Activated T-cell treated with anti-CD3 and anti-CD28 coated beads, Interleukin-2, amount 50 U/mL, for 72 hours (primary cell): ENCODE data around the gene SLC46A2. TPM values are rescaled to one million over a fixed set of nuclear protein-coding genes. Genes with fewer than 3 reads are reported as not detected.

ENCODE experiments used
- ATAC-seq, 2 donors: fragments of 150-1000 bp; cut with Tn5 transposase; replicated peaks in 1 of 2; 2 replicates each; pipeline ENCODE4 v1.10.0; 2021; ENCODE audit warnings: moderate library complexity in 2 of 2, mild to moderate bottlenecking in 1 of 2
- DNase-seq, 2 donors: peaks; one replicate each; pipeline ENCODE4 v3.0.0; 2021 to 2022; ENCODE audit warnings: mixed read lengths in 1 of 2
- H3K27ac Mint-ChIP-seq: one replicate; pipeline ENCODE4 v1.8.0; 2022; ENCODE audit warnings: mild to moderate bottlenecking, moderate library complexity, mixed read lengths
- H3K27me3 Mint-ChIP-seq: one replicate; pipeline ENCODE4 v1.8.0; 2022; ENCODE audit warnings: low read depth, mixed read lengths
- H3K36me3 Mint-ChIP-seq, 2 donors: one replicate each; pipeline ENCODE4 v1.8.0; 2022; ENCODE audit warnings: mixed read lengths in 2 of 2, mild to moderate bottlenecking in 1 of 2; ENCODE audit not compliant: insufficient read depth in 2 of 2
- H3K4me1 Mint-ChIP-seq: one replicate; pipeline ENCODE4 v1.8.0; 2022; ENCODE audit warnings: low read depth, mixed read lengths
- H3K4me3 Mint-ChIP-seq, 2 donors: one replicate each; pipeline ENCODE4 v1.8.0; 2022; ENCODE audit warnings: mild to moderate bottlenecking in 2 of 2, mixed read lengths in 2 of 2, moderate library complexity in 2 of 2
- H3K9me3 Mint-ChIP-seq, 2 donors: one replicate each; pipeline ENCODE4 v1.8.0; 2022; ENCODE audit warnings: mixed read lengths in 2 of 2
- total RNA-seq, 2 donors: library from RNA; stranded (reverse); gene quantifications; one replicate each; pipeline ENCODE4 v1.2.3, GENCODE V29; 2022

SLC46A2 gene
- total RNA-seq, 2 donors from 2014 or later = not detected

DNA sequence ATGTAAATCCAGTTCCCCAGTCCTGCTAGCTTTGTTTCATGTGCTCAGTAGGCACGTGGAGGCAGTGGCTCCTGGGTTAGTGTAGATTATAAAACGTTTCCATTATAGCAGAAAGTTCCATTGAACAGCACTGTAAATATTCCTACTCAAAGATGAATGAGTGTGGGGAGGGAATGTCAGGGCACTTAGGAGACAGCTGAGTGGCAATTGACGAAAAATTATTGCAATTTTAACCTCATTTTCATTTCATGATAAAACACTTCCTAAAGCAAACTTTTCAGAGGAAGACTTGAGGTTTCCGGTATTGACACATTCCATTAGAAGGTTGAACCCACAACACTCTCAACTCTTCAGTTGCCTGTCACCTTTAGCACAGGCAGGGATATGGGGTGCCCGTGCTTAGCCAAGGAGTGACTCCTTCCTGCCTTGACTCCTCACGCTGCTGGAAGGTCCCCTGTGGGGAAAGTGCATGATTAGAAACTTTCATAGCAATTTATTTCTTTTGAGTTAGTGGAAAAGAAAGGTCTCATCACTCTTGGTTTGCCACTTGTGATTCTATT lies 41.2 kb downstream of the SLC46A2 start:
- Mint-ChIP-seq H3K9me3 (no peaks in the 10 kb centered on the region), H3K27ac (no peak overlapping the region), H3K4me1 (peaks cover 10% of the 10 kb centered on the region), H3K36me3 (no peaks in the 10 kb centered on the region), H3K27me3 (no peaks in the 10 kb centered on the region), H3K4me3 (no peak overlapping the region)
- ATAC-seq = peak; percentile 60 to 69
- DNase-seq = no peak

DNA sequence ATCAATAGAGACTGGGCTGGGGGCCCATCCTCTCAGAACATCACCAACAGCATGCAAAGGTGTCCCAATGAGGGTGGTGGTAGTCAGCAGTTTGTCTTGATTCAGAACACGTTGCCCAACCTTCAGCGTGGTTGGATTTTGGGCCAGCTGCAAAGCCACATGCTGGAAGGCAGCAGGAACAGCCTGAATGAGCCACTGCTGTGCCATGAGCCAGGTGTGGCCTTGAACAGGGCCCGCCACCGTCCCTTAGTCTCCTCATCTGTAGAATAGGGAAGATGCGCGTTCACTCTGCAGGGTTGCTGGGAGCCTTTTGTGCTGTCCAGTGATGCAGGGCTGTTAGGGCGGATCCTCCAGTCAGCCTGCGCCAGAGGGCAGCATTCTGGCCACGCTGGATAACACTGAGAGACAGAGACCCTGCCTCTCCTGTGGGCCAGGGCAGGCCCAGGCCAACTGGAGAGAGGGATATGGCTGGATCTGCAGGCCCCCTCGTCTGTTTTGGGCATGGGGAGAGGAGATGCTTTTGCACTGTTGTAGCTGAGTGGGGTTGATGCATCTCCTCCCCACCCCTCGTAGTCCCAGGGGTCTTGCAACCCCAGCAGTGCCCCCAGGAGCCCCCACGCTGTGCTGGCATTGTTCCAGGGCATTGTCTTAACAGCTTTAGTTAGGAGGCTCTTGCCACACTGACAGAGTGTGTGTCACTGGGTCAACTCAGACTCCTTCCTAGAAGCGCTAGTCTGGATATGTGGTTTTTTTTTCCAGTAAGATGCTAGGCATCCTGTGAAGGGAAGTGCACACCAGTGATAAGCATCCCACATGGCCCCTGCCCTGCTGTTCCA lies 42.1 kb downstream of the SLC46A2 start:
- H3K9me3 Mint-ChIP-seq = no peaks in the 10 kb centered on the region
- H3K27me3 Mint-ChIP-seq = no peaks in the 10 kb centered on the region
- H3K4me3 Mint-ChIP-seq = no peak overlapping the region
- ATAC-seq (no peak), DNase-seq (no peak)
- peaks cover 14% of the 10 kb centered on the region for H3K4me1 Mint-ChIP-seq
- no peak overlapping the region for H3K27ac Mint-ChIP-seq
- H3K36me3 Mint-ChIP-seq = no peaks in the 10 kb centered on the region

DNA sequence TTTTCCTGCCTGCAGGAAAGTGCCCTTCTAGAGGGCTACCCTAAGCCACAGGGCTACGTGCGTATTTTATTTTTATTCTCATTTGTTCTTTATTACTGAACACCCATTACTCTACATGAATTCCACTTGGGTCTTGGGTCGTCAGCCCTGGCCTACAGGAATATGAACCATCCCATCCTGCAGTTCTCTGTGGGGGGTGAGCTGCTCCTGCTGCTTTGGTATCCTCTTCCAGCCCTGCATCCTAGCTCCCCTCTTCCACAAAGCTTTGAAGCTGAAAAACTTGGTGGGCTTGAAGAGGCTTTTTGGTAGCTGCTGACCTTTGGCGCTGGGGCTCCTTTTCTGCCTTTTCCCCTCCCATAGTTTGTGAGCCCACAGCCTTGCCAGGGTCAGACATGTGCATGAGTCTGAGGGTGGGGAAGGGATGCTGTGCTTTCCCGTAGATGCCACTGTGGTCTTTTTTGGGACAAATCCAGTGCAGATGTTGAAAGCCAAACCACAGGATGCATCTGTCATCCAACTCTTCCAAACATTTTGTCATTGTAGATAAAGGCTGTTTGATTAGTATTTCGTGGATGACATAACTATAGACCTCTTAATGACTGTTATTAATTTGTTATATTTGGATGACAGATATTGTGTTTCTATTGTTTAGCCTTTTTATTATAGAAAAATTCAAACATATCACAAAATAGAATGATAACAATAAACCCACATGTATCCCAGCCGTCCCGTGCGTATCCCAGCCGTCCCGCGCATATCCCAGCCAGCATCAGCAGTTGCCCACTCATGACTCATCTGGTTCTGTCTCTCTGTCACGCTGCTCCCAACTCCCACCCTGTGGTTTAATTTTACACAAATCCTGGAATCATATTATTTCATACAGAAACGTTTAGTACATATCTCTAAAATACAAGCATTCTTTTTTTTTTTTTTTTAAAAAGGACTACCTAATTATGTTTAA lies 43.9 kb downstream of the SLC46A2 start:
- Mint-ChIP-seq H3K27ac (no peak overlapping the region), H3K36me3 (no peaks in the 10 kb centered on the region), H3K9me3 (no peaks in the 10 kb centered on the region), H3K4me3 (no peak overlapping the region), H3K27me3 (no peaks in the 10 kb centered on the region), H3K4me1 (peaks cover 14% of the 10 kb centered on the region)
- ATAC-seq (no peak), DNase-seq (no peak)

DNA sequence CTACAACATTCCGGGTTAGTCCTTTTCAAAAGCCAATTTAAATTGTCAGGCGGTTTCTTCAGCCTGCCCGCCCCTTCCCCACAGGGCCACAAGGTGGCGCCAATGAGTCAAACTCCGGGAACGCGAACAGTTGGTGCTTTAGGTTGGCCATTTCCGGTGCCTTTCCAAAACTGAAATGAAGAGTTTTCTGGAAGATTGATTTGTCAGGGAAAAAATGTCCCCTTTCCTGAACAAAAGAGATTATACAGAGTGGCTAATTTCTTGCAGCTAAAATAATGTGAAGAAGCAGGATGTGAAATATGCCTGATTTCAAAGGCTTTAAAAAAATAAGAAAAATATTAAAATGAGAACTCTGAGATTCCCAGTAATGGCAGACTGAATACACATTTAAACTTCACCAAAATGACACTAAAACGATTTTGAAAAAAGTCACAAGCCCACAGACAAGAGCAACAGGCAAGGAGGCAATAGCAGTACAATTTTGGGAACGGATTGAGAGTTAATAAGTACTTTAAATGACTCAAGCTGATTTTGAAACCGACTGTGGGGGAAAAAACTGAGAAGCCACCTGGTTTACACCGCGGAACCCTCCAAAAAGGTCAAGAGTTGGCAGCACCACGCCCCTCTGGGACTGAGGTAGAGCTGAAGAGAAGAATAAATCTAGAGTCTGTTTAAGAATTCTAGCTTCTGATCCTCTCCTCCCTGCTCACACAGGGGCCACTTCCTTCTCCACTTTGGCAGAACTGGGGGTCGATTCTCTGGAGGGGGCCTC lies 45.7 kb downstream of the SLC46A2 start:
- Mint-ChIP-seq H3K4me3 (peak overlapping the region in 1 of 2 donors; percentile 25), H3K27me3 (no peaks in the 10 kb centered on the region), H3K36me3 (no peaks in the 10 kb centered on the region), H3K4me1 (peaks cover 14% of the 10 kb centered on the region), H3K27ac (peak overlapping the region; percentile 70), H3K9me3 (no peaks in the 10 kb centered on the region)
- ATAC-seq = peak; percentile 60 to 71
- peak; percentile 75 to 86 for DNase-seq

DNA sequence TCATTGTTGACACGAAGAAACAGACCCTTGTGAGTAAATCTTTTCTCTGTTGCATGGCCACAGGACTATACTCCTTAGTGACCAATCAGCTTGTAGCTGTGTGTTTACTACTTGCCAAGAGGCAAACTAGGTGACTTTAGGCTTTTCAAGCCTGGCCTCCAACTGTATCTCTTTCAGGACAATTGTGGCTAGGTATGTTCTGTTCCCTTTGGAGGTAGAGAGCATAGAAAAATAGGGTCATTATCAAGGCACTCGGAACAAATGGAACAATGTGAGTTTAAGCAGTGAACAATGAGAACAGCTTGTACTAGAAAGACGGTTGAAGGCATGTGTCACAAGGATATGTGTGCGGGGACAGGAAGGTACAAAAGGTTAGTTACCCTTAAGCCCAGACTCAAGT lies 48.1 kb downstream of the SLC46A2 start:
- no peaks in the 10 kb centered on the region for H3K9me3 Mint-ChIP-seq
- H3K4me3 Mint-ChIP-seq = no peak overlapping the region
- peaks cover 14% of the 10 kb centered on the region for H3K4me1 Mint-ChIP-seq
- no peak for ATAC-seq
- peaks cover 0 to 5% of the 10 kb centered on the region in 2 donors for H3K36me3 Mint-ChIP-seq
- no peaks in the 10 kb centered on the region for H3K27me3 Mint-ChIP-seq
- no peak for DNase-seq
- no peak overlapping the region for H3K27ac Mint-ChIP-seq

DNA sequence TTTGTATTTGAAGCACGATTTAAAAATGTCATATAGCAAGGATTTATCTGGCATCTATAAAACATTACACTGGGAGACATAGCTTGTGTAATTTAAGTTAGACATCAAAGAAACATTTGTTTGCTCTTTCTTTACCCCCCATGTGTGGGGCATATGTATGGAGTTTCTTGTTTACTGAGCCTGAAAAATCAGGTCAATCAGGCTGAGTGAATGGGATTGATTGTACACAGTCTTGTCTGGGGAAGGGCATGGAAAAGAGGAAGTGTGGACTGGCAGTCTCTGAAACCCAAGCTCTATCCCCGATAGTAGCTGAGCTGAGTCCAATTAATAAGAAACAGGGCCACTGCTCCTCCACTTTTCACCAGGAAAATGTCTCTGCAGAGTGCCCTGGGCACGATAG lies 49.4 kb downstream of the SLC46A2 start:
- DNase-seq (no peak), ATAC-seq (no peak)
- Mint-ChIP-seq H3K4me3 (no peak overlapping the region), H3K27me3 (no peaks in the 10 kb centered on the region), H3K27ac (no peak overlapping the region), H3K36me3 (peaks cover 0 to 5% of the 10 kb centered on the region in 2 donors), H3K9me3 (no peaks in the 10 kb centered on the region), H3K4me1 (peaks cover 14% of the 10 kb centered on the region)

DNA sequence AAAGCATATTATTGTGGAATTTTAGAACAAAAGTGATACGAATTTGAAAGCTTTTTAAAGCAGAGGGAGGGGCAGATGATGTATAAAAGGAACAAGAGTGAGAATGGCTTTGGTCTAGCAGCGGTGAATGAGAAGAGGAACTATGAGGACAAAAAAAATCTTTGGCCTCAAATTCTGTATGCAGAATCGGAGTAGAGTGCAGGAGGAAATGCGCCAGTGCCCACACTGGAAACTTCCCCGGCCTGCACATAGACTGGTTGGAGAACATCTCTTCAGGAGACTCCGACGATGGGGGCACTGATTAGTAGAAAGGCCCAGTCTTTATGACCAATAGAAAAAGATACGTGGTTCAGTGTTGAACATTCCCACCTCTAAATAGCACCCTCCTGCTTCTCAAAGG lies 51.3 kb downstream of the SLC46A2 start:
- H3K27ac Mint-ChIP-seq = no peak overlapping the region
- DNase-seq (no peak), ATAC-seq (no peak)
- no peaks in the 10 kb centered on the region for H3K27me3 Mint-ChIP-seq
- no peaks in the 10 kb centered on the region for H3K9me3 Mint-ChIP-seq
- peaks cover 3% of the 10 kb centered on the region for H3K4me1 Mint-ChIP-seq
- H3K36me3 Mint-ChIP-seq = peaks cover 0 to 5% of the 10 kb centered on the region in 2 donors
- no peak overlapping the region for H3K4me3 Mint-ChIP-seq

DNA sequence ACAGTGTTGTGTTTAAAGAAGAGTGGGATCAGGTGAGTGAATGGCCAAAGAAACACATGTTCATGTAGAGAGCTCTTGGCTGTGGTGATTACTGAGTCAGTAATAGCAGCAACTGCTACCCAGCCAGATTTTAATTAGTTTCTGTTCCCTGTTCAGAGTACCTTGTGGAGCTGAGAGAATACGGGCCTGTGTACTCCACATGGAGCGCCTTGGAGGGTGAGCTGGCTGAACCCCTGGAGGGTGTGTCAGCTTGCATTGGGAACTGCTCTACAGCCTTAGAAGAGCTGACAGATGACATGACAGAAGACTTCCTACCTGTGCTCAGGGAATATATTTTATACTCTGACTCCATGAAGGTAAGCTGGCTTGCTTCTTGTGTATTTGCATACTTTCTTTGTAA lies 52.3 kb downstream of the SLC46A2 start:
- Mint-ChIP-seq H3K9me3 (no peaks in the 10 kb centered on the region), H3K27ac (no peak overlapping the region), H3K36me3 (peaks cover 0 to 5% of the 10 kb centered on the region in 2 donors), H3K4me3 (no peak overlapping the region), H3K27me3 (no peaks in the 10 kb centered on the region), H3K4me1 (no peaks in the 10 kb centered on the region)
- DNase-seq (no peak), ATAC-seq (no peak)

DNA sequence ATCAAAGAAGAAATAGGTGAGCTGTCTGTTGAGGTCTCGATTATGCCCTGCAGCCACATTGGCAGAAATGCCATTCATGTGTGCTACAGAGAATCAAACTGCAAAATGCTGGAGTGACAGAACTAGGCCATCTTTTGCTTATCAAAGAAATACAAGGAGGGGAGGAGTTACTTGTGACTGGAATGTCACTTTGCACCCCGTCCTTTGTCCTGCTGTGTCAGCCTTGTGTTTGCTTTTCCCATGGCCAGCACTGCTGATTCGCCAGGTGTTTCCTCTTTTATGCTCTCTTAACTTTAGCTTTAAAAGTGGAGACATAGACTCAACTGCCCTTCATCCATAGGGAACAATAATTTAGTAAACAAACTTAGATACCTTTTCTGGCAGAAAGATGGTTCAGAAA lies 54.3 kb downstream of the SLC46A2 start:
- Mint-ChIP-seq H3K4me3 (no peak overlapping the region), H3K4me1 (no peaks in the 10 kb centered on the region), H3K36me3 (peaks cover 0 to 5% of the 10 kb centered on the region in 2 donors), H3K27ac (no peak overlapping the region), H3K9me3 (no peaks in the 10 kb centered on the region), H3K27me3 (no peaks in the 10 kb centered on the region)
- no peak for DNase-seq
- no peak for ATAC-seq

DNA sequence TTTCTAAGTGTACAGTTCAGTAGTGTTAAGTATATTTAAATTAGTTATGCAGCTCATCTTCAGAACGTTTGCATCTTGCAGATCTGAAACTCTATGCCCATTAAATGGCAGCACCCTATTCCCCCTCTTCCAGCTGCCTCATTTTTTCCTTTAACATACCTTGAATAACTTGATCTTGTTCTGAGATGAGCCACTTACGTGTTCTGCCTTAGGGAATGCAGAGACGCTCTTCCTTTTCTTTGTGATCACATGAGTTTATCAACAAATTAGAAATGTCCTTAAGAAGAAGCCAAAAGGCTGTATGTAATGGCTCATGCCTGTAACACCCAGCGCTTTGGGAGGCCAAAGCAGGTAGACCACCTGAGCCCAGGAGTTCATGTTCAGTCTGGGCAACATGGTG lies 57.6 kb downstream of the SLC46A2 start:
- ATAC-seq (no peak), DNase-seq (no peak)
- Mint-ChIP-seq H3K4me3 (no peak overlapping the region), H3K9me3 (no peaks in the 10 kb centered on the region), H3K27me3 (no peaks in the 10 kb centered on the region), H3K27ac (no peak overlapping the region), H3K4me1 (no peaks in the 10 kb centered on the region), H3K36me3 (no peaks in the 10 kb centered on the region)

DNA sequence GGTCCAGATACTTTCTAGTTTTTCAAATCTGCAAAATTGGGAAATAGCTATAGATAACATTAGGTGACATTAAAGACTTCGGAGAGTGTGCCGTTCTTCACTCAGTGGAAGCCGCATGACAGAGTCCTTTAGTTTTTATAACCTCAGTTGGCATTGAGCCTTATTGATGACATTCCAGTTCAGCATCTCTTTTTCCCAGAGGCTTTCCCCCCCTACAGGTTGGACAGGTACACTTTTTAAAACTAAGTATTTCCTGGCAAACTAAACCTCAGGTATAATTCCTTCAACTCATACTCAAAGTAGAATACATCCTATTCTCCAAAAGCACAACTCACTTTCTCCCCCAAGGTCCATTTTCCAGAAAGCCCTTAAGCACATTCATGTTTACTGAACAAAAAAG lies 58.7 kb downstream of the SLC46A2 start:
- ATAC-seq = no peak
- Mint-ChIP-seq H3K9me3 (no peaks in the 10 kb centered on the region), H3K4me1 (no peaks in the 10 kb centered on the region), H3K27ac (no peak overlapping the region), H3K4me3 (no peak overlapping the region), H3K27me3 (no peaks in the 10 kb centered on the region), H3K36me3 (no peaks in the 10 kb centered on the region)
- no peak for DNase-seq

DNA sequence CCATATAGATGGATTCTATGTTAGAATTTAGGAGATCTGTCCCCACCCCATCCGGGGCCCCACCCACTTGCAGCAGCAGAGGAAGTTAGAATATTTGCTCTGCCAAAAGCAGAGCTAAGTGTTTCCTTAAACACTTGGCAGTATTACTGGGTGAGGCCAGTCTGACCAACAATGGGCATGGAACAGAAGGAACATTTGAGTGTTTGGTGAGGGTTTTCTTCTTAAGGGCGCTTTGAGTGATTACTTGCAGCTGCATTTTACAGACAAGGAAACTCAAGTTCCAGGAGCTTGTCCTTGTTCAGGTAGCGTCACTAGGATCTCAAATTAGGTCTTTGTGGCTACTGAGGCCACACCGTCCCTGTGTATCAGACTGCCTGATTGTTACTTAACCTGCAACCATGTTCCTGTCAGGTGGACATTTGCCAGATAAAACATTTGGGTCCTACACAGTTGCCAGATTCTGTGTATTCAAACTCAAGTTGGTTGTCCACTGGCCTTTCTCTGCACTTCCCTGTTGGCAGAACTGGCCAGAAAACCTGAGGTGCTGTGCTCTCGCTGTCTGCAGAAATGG lies 59.3 kb downstream of the SLC46A2 start:
- ATAC-seq = no peak
- no peaks in the 10 kb centered on the region for H3K36me3 Mint-ChIP-seq
- H3K9me3 Mint-ChIP-seq = no peaks in the 10 kb centered on the region
- no peak overlapping the region for H3K27ac Mint-ChIP-seq
- no peak for DNase-seq
- no peaks in the 10 kb centered on the region for H3K27me3 Mint-ChIP-seq
- H3K4me1 Mint-ChIP-seq = no peaks in the 10 kb centered on the region
- H3K4me3 Mint-ChIP-seq = no peak overlapping the region
